ENCODE measurements around the gene PTGES3.

DNA sequence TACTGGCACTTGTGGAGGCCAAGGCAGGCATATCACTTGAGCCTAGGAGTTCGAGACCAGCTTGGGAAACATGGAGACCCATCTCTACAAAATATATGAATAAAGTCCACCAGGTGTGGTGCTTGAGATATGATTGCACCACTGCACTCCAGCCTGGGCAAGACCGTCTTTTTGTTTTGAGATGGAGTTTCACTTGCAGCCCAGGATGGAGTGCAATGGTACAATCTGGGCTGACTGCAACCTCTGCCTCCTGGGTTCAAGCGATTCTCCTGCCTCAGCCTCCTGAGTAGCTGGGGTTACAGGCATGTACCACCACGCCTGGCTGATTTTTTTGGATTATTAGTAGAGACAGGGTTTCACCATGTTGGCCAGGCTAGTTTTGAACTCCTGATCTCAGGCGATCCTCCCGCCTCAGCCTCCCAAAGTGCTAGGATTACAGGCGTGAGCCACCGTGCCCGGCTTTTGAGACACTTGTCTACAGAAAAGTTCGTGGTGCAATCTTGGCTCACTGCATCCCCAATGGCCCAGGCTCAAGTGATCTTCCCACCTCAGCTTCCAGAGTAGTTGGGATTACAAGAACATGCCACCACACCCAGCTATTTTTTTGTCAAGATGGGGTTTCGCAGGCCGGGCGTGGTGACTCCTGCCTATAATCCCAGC lies 26.0 kb downstream of the PTGES3 start:
- TF ChIP-seq, protein P1, sequence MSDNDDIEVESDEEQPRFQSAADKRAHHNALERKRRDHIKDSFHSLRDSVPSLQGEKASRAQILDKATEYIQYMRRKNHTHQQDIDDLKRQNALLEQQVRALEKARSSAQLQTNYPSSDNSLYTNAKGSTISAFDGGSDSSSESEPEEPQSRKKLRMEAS (IDR thresholded peaks at IDR 0.05) = no peak
- TF ChIP-seq, protein P2, sequence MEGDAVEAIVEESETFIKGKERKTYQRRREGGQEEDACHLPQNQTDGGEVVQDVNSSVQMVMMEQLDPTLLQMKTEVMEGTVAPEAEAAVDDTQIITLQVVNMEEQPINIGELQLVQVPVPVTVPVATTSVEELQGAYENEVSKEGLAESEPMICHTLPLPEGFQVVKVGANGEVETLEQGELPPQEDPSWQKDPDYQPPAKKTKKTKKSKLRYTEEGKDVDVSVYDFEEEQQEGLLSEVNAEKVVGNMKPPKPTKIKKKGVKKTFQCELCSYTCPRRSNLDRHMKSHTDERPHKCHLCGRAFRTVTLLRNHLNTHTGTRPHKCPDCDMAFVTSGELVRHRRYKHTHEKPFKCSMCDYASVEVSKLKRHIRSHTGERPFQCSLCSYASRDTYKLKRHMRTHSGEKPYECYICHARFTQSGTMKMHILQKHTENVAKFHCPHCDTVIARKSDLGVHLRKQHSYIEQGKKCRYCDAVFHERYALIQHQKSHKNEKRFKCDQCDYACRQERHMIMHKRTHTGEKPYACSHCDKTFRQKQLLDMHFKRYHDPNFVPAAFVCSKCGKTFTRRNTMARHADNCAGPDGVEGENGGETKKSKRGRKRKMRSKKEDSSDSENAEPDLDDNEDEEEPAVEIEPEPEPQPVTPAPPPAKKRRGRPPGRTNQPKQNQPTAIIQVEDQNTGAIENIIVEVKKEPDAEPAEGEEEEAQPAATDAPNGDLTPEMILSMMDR (IDR thresholded peaks at IDR 0.05) = no peak
- TF ChIP-seq CBX2 (IDR thresholded peaks at IDR 0.05; ENCODE audit: borderline replicate concordance, low read depth) (no peak), SMC3 (IDR thresholded peaks at IDR 0.05) (no peak), JUN (IDR thresholded peaks at IDR 0.05) (no peak), POLR2A (IDR thresholded peaks at IDR 0.05; ENCODE audit: low read length) (no peak), NPAS2 (CRISPR knock-in tag; IDR thresholded peaks at IDR 0.05; ENCODE audit: borderline replicate concordance) (no peak), CHD4 (IDR thresholded peaks at IDR 0.05; ENCODE audit: borderline replicate concordance) (no peak), JUNB (IDR thresholded peaks at IDR 0.05) (no peak), BHLHE40 (IDR thresholded peaks at IDR 0.05; ENCODE audit: low read depth, low read length) (no peak), RFX5 (IDR thresholded peaks at IDR 0.05) (no peak)
- TF ChIP-seq, protein P3, sequence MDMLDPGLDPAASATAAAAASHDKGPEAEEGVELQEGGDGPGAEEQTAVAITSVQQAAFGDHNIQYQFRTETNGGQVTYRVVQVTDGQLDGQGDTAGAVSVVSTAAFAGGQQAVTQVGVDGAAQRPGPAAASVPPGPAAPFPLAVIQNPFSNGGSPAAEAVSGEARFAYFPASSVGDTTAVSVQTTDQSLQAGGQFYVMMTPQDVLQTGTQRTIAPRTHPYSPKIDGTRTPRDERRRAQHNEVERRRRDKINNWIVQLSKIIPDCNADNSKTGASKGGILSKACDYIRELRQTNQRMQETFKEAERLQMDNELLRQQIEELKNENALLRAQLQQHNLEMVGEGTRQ (IDR thresholded peaks at IDR 0.05) = no peak
- TF ChIP-seq, protein P4, sequence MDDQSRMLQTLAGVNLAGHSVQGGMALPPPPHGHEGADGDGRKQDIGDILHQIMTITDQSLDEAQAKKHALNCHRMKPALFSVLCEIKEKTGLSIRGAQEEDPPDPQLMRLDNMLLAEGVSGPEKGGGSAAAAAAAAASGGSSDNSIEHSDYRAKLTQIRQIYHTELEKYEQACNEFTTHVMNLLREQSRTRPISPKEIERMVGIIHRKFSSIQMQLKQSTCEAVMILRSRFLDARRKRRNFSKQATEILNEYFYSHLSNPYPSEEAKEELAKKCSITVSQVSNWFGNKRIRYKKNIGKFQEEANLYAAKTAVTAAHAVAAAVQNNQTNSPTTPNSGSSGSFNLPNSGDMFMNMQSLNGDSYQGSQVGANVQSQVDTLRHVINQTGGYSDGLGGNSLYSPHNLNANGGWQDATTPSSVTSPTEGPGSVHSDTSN (IDR thresholded peaks at IDR 0.05) = no peak
- TF ChIP-seq, protein P5, sequence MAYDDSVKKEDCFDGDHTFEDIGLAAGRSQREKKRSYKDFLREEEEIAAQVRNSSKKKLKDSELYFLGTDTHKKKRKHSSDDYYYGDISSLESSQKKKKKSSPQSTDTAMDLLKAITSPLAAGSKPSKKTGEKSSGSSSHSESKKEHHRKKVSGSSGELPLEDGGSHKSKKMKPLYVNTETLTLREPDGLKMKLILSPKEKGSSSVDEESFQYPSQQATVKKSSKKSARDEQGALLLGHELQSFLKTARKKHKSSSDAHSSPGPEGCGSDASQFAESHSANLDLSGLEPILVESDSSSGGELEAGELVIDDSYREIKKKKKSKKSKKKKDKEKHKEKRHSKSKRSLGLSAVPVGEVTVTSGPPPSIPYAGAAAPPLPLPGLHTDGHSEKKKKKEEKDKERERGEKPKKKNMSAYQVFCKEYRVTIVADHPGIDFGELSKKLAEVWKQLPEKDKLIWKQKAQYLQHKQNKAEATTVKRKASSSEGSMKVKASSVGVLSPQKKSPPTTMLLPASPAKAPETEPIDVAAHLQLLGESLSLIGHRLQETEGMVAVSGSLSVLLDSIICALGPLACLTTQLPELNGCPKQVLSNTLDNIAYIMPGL (CRISPR knock-in tag; IDR thresholded peaks at IDR 0.05; ENCODE audit: borderline replicate concordance) = no peak

All from A549 (cell line).